ENCODE results near the gene HIPK3. TPM values are rescaled to one million over a fixed set of nuclear protein-coding genes. Genes with fewer than 3 reads are reported as not detected.
A peak's percentile ranks its signal among the peaks of the same experiment; 100 is the strongest.

HIPK3 gene
- polyA plus RNA-seq, 1 donor (not counting 4 experiments of a cell fraction or from before 2014, with no cell fraction given): 37.3 TPM

DNA sequence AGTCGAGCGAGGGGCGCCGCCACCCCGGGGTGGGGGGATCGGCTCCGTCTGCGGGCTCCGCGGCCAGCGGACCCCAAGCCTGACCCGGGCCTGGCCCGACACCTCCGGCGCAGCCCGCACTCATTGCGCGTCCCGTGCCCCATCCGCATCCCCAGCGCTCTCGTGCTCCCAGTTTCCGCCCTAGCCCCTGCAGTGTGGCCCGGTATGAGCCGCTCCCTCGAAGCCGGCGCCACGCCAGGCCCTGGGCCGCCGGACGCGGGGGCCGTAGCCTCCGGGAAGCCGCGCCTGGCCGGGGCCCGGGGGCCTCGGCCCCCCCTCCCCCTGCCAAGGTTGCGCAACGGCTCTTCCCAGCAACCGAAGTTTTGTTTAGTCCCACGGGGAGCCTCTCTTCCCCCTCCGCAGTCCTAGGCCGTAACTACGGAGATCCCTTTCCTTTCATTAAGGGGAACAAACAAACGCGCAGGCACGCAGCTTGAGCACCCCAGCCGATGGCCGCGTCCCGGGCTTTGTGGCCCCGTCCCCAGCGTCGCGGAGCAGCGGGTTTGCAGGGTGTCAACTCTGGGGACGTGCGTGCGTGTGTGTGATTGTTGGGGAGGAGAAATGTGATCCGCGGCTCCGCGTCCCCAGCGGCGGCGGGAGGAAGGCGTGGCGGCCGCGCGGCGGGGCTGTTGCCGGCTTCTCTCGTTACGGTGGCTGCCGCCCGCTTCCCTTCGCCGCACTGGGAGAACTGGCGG lies 883 bp downstream of the HIPK3 start:
- FAIRE-seq (no peak), DNase-seq (ENCODE audit: low read depth, low spot score) (no peak)
- peak overlapping the region; percentile 98 for H3K9ac ChIP-seq (ENCODE audit: control insufficient read depth, extremely low read depth, insufficient read depth, low read length)
- no peaks in the 10 kb centered on the region for H3K9me3 ChIP-seq (ENCODE audit: control insufficient read depth, low read depth, low read length)
- no peaks in the 10 kb centered on the region for H3K27me3 ChIP-seq (ENCODE audit: control insufficient read depth, extremely low read depth, insufficient read depth, low read length)
- peaks cover 8% of the 10 kb centered on the region for H4K20me1 ChIP-seq (ENCODE audit: control insufficient read depth, extremely low read depth, insufficient read depth, low read length)
- peak overlapping the region; percentile 96 for H3K27ac ChIP-seq (ENCODE audit: control insufficient read depth, insufficient read depth, low read length)
- H3K79me2 ChIP-seq (ENCODE audit: control insufficient read depth, insufficient read depth, low read length): peaks cover 56% of the 10 kb centered on the region
- H2AFZ ChIP-seq (ENCODE audit: control insufficient read depth, low read length): peak overlapping the region; percentile 79
- H3K9me1 ChIP-seq (ENCODE audit: control insufficient read depth, extremely low read depth, insufficient read depth, low read length): no peaks in the 10 kb centered on the region
- peak overlapping the region; percentile 82 for H3K4me2 ChIP-seq (ENCODE audit: control insufficient read depth, extremely low read depth, insufficient read depth, low read depth, low read length)
- dilution Hi-C loops (cut with MboI; ENCODE audit: extremely low pct_ligation_motif_present, low sequenced_read_pairs): no loop called here
- peak overlapping the region; percentile 82 to 97 (median 88) for H3K4me3 ChIP-seq (ENCODE audit: control insufficient read depth in 2 of 3, extremely low read depth in 1 of 3, insufficient read depth in 2 of 3, low read depth in 1 of 3, low read length in 3 of 3)
- H3K4me1 ChIP-seq (ENCODE audit: control insufficient read depth, extremely low read depth, insufficient read depth, low read length): peaks cover 15% of the 10 kb centered on the region
- no peak for TF ChIP-seq EZH2 (IDR thresholded peaks at IDR 0.05; ENCODE audit: low read length)
- TF ChIP-seq, protein P1, sequence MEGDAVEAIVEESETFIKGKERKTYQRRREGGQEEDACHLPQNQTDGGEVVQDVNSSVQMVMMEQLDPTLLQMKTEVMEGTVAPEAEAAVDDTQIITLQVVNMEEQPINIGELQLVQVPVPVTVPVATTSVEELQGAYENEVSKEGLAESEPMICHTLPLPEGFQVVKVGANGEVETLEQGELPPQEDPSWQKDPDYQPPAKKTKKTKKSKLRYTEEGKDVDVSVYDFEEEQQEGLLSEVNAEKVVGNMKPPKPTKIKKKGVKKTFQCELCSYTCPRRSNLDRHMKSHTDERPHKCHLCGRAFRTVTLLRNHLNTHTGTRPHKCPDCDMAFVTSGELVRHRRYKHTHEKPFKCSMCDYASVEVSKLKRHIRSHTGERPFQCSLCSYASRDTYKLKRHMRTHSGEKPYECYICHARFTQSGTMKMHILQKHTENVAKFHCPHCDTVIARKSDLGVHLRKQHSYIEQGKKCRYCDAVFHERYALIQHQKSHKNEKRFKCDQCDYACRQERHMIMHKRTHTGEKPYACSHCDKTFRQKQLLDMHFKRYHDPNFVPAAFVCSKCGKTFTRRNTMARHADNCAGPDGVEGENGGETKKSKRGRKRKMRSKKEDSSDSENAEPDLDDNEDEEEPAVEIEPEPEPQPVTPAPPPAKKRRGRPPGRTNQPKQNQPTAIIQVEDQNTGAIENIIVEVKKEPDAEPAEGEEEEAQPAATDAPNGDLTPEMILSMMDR (optimal IDR thresholded peaks at IDR 0.05 in 1 of 3, IDR thresholded peaks at IDR 0.05 in 1 of 3, conservative IDR thresholded peaks at IDR 0.05 in 1 of 3; ENCODE audit: extremely low read depth in 1 of 3, insufficient read depth in 2 of 3, low read length in 3 of 3): peak; percentile 18 to 45 (median 25)
- H3K36me3 ChIP-seq (ENCODE audit: control insufficient read depth in 2 of 2, extremely low read depth in 1 of 2, insufficient read depth in 2 of 2, low read length in 2 of 2): no peaks in the 10 kb centered on the region

DNA sequence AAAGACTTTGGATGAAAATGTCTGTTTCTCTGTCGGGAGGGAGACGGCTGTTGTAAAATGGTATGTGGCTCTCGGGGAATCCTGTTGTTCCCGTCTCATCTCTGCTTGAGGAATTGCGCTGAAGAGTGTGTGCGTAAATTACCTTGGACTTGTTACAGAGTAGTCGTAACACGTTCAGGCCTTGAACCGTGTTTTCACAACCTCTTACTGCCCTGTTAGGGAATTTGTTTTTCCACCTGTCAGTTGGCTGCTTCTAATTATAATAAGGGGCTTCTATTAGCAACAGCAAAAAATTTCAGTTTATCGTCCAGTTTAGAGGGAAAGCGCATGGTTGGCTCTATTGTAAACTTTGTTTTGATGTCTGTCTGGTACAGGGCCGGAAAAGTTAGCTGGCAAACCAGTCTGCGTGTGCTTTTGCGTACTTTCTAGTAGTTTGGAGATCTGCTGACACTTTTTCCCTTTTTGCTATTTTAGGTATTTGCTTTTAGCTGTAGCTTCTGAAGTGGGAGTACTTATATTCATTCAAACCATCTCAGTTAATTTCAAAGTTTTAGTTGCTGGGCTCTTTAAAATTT lies 1.5 kb downstream of the HIPK3 start:
- DNase-seq (ENCODE audit: low read depth, low spot score): no peak
- Histone ChIP-seq H3K27ac (ENCODE audit: control insufficient read depth, insufficient read depth, low read length) (peak overlapping the region; percentile 96), H3K4me3 (ENCODE audit: control insufficient read depth in 2 of 3, extremely low read depth in 1 of 3, insufficient read depth in 2 of 3, low read depth in 1 of 3, low read length in 3 of 3) (peak overlapping the region; percentile 82 to 97 (median 88)), H3K9me3 (ENCODE audit: control insufficient read depth, low read depth, low read length) (no peaks in the 10 kb centered on the region), H3K9ac (ENCODE audit: control insufficient read depth, extremely low read depth, insufficient read depth, low read length) (peak overlapping the region; percentile 98), H3K79me2 (ENCODE audit: control insufficient read depth, insufficient read depth, low read length) (peaks cover 63% of the 10 kb centered on the region), H3K4me1 (ENCODE audit: control insufficient read depth, extremely low read depth, insufficient read depth, low read length) (peaks cover 15% of the 10 kb centered on the region), H4K20me1 (ENCODE audit: control insufficient read depth, extremely low read depth, insufficient read depth, low read length) (peaks cover 8% of the 10 kb centered on the region), H3K36me3 (ENCODE audit: control insufficient read depth in 2 of 2, extremely low read depth in 1 of 2, insufficient read depth in 2 of 2, low read length in 2 of 2) (no peaks in the 10 kb centered on the region), H3K27me3 (ENCODE audit: control insufficient read depth, extremely low read depth, insufficient read depth, low read length) (no peaks in the 10 kb centered on the region), H2AFZ (ENCODE audit: control insufficient read depth, low read length) (peak overlapping the region; percentile 79), H3K4me2 (ENCODE audit: control insufficient read depth, extremely low read depth, insufficient read depth, low read depth, low read length) (peak overlapping the region; percentile 82), H3K9me1 (ENCODE audit: control insufficient read depth, extremely low read depth, insufficient read depth, low read length) (no peaks in the 10 kb centered on the region)
- dilution Hi-C loops (cut with MboI; ENCODE audit: extremely low pct_ligation_motif_present, low sequenced_read_pairs): no loop called here
- TF ChIP-seq, protein P1 (optimal IDR thresholded peaks at IDR 0.05 in 1 of 3, IDR thresholded peaks at IDR 0.05 in 1 of 3, conservative IDR thresholded peaks at IDR 0.05 in 1 of 3; ENCODE audit: extremely low read depth in 1 of 3, insufficient read depth in 2 of 3, low read length in 3 of 3): no peak
- TF ChIP-seq EZH2 (IDR thresholded peaks at IDR 0.05; ENCODE audit: low read length): no peak
- FAIRE-seq: no peak

Measured in keratinocyte (primary cell).